ENCODE results near the gene ANKRD6.

ANKRD6 gene

GRCh38 chr6:89505847-89506246 lies 72.9 kb downstream of the ANKRD6 start:
- Histone ChIP-seq H3K4me3 (no peak overlapping the region), H3K27ac (no peak overlapping the region), H3K27me3 (no peaks in the 10 kb centered on the region), H3K36me3 (no peaks in the 10 kb centered on the region), H3K9me3 (no peaks in the 10 kb centered on the region), H3K4me1 (peaks cover 0 to 25% (median 3%) of the 10 kb centered on the region in 4 donors)
- no peak for DNase-seq
- TF ChIP-seq, protein P1, sequence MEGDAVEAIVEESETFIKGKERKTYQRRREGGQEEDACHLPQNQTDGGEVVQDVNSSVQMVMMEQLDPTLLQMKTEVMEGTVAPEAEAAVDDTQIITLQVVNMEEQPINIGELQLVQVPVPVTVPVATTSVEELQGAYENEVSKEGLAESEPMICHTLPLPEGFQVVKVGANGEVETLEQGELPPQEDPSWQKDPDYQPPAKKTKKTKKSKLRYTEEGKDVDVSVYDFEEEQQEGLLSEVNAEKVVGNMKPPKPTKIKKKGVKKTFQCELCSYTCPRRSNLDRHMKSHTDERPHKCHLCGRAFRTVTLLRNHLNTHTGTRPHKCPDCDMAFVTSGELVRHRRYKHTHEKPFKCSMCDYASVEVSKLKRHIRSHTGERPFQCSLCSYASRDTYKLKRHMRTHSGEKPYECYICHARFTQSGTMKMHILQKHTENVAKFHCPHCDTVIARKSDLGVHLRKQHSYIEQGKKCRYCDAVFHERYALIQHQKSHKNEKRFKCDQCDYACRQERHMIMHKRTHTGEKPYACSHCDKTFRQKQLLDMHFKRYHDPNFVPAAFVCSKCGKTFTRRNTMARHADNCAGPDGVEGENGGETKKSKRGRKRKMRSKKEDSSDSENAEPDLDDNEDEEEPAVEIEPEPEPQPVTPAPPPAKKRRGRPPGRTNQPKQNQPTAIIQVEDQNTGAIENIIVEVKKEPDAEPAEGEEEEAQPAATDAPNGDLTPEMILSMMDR (IDR thresholded peaks at IDR 0.05): no peak
- intact Hi-C loops (cut with DNase I; ENCODE audit: low total_unique reads): no loop called here

GRCh38 chr6:89506716-89507617 lies 74.0 kb downstream of the ANKRD6 start:
- H3K9me3 ChIP-seq: no peaks in the 10 kb centered on the region
- no peak overlapping the region for H3K27ac ChIP-seq
- no peaks in the 10 kb centered on the region for H3K27me3 ChIP-seq
- peaks cover 0 to 16% (median 5%) of the 10 kb centered on the region in 4 donors for H3K4me1 ChIP-seq
- intact Hi-C loops (cut with DNase I; ENCODE audit: low total_unique reads): no loop called here
- no peak overlapping the region for H3K4me3 ChIP-seq
- no peaks in the 10 kb centered on the region for H3K36me3 ChIP-seq
- TF ChIP-seq, protein P1 (IDR thresholded peaks at IDR 0.05): no peak
- DNase-seq: no peak

GRCh38 chr6:89508755-89509563 lies 76.0 kb downstream of the ANKRD6 start:
- Histone ChIP-seq H3K27me3 (no peaks in the 10 kb centered on the region), H3K4me3 (no peak overlapping the region), H3K4me1 (peaks cover 0 to 27% (median 7%) of the 10 kb centered on the region in 4 donors), H3K9me3 (no peaks in the 10 kb centered on the region), H3K27ac (no peak overlapping the region), H3K36me3 (no peaks in the 10 kb centered on the region)
- TF ChIP-seq, protein P1 (IDR thresholded peaks at IDR 0.05): no peak
- intact Hi-C loops (cut with DNase I; ENCODE audit: low total_unique reads): no loop called here
- DNase-seq: no peak

GRCh38 chr6:89509777-89510281 lies 76.9 kb downstream of the ANKRD6 start:
- H3K4me1 ChIP-seq: peaks cover 0 to 27% (median 7%) of the 10 kb centered on the region in 4 donors
- H3K27ac ChIP-seq: no peak overlapping the region

GRCh38 chr6:89510393-89510792 lies 77.4 kb downstream of the ANKRD6 start:
- intact Hi-C loops (cut with DNase I; ENCODE audit: low total_unique reads): no loop called here
- Histone ChIP-seq H3K27me3 (no peaks in the 10 kb centered on the region), H3K4me1 (peaks cover 0 to 27% (median 7%) of the 10 kb centered on the region in 4 donors), H3K9me3 (no peaks in the 10 kb centered on the region), H3K27ac (no peak overlapping the region), H3K36me3 (no peaks in the 10 kb centered on the region), H3K4me3 (no peak overlapping the region)
- DNase-seq: no peak
- TF ChIP-seq, protein P1 (IDR thresholded peaks at IDR 0.05): no peak

More at GRCh38 chr6:89509777-89510281, 76.9 kb downstream of the ANKRD6 start:
- intact Hi-C loops (cut with DNase I; ENCODE audit: low total_unique reads): no loop called here
- H3K27me3 ChIP-seq: no peaks in the 10 kb centered on the region
- H3K9me3 ChIP-seq: no peaks in the 10 kb centered on the region
- TF ChIP-seq, protein P1 (IDR thresholded peaks at IDR 0.05): no peak
- no peak overlapping the region for H3K4me3 ChIP-seq
- H3K36me3 ChIP-seq: no peaks in the 10 kb centered on the region
- no peak for DNase-seq
